LNCaP clone FGC (cell line): Measurements from ENCODE around the gene CEP162.

Experiments
- DNase-seq: peaks from one replicate; pipeline ENCODE4 v3.0.0-alpha.2; 2011; ENCODE audit warnings: low read depth
- H3K4me3 ChIP-seq: 2 replicates; pipeline ENCODE4 v1.5.1; 2011; ENCODE audit warnings: mild to moderate bottlenecking, low read depth, low read length, control low read depth
- TF ChIP-seq, protein P1 (sequence below): IDR thresholded peaks from 2 replicates; pipeline ENCODE4 v1.5.1; 2012; ENCODE audit warnings: mild to moderate bottlenecking; ENCODE audit not compliant: control insufficient read depth, insufficient read depth; ENCODE audit errors: extremely low read depth

CEP162 gene

DNA sequence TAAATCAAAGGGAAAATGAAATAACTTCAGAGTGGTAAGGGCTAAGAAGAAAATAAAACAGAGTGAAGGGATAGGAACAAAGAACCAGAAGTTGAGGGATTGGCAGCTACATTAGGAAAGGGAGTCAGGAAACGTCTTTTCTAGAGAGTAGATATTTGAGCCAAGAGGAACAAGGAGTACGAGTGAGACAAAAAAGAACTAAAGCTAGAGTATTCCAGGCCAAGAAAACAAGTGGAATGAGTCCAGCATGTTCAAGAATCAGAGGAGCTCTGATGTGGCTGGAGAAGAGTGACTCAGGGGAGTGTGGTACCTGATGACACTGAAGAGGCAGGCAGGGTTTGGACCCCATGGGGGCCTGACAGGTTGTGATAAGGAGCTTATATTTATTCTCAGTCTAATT, 66.3 kb downstream of the CEP162 start:
- H3K4me3 ChIP-seq = no peak overlapping the region
- no peak for DNase-seq
- TF ChIP-seq, protein P1, sequence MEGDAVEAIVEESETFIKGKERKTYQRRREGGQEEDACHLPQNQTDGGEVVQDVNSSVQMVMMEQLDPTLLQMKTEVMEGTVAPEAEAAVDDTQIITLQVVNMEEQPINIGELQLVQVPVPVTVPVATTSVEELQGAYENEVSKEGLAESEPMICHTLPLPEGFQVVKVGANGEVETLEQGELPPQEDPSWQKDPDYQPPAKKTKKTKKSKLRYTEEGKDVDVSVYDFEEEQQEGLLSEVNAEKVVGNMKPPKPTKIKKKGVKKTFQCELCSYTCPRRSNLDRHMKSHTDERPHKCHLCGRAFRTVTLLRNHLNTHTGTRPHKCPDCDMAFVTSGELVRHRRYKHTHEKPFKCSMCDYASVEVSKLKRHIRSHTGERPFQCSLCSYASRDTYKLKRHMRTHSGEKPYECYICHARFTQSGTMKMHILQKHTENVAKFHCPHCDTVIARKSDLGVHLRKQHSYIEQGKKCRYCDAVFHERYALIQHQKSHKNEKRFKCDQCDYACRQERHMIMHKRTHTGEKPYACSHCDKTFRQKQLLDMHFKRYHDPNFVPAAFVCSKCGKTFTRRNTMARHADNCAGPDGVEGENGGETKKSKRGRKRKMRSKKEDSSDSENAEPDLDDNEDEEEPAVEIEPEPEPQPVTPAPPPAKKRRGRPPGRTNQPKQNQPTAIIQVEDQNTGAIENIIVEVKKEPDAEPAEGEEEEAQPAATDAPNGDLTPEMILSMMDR = no peak

DNA sequence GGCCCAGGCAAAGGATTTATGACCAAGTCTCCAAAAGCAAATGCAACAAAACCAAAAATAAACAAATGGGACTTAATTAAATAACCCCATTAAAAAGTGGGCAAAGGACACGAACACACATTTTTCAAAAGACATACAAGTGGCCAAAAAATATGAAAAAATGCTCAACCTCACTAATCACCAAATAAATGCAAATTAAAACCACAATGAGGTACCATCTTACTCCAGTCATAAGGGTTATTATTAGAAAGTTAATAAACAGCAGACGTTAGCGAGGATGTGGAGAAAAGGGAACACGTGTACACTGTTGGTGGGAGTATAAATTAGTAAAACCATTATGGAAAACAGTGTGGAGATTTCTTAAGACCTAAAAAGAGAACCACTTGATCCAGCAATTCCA, 71.1 kb downstream of the CEP162 start:
- H3K4me3 ChIP-seq = no peak overlapping the region
- TF ChIP-seq, protein P1 = no peak
- no peak for DNase-seq

DNA sequence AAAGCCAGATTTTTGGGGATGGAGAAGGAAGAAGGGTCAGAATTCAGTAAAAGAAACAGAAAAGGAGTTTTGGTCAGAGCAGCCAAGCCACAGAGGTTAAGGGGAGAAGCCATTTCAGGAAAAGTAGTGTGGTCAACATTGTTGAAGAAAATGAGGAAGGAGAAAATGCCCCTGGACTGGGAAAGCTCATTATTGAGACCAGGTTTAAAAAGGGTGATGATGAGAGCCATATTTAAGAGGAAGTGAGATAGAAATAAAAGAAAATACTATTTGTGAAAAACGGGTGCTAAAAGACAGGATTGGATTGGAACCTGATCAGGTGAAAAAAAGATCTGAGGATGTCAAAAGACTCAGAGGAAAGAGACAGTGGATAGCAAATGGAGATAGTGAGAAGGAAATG, 75.8 kb downstream of the CEP162 start:
- no peak for DNase-seq
- TF ChIP-seq, protein P1 = no peak
- no peak overlapping the region for H3K4me3 ChIP-seq

DNA sequence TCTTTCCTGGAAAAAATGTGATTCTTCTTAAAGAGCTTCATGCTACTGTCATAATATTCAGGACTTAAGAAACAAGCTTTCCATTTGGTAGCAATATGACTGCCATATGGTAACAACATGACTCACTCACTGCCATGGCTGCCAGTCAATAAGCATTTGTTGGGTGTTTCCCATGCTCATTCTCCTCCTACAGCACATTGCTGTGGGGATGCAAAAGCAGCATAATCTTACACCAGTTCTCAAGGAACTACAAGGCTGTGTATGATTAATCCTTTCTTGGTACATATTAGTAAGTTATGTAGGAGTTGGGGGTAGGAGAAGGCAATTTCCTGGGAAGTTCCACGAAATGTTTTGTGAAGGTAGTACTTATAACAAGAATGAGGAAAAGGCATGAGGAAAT, 76.7 kb downstream of the CEP162 start:
- H3K4me3 ChIP-seq = no peak overlapping the region
- no peak for DNase-seq
- TF ChIP-seq, protein P1 = no peak

DNA sequence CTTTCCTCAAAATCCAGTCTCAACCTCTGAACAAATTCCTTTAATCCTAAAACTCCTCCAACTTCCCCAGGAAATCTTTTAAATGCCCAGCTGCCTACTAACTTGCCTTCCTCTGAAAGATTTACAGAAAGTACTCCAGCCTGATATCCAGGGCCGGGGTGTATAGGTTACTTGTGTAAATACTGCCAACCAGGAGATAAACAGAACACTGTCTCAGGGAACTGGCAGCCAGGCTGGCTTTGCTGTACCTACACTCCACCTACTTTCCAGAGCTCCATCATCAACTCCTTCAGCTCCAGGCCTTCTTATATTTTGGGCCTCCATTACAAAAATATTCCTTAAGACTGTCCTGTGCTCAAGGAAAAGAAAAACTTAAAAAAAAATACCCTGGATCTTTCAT, 85.9 kb downstream of the CEP162 start:
- TF ChIP-seq, protein P1 = no peak
- no peak overlapping the region for H3K4me3 ChIP-seq
- no peak for DNase-seq

DNA sequence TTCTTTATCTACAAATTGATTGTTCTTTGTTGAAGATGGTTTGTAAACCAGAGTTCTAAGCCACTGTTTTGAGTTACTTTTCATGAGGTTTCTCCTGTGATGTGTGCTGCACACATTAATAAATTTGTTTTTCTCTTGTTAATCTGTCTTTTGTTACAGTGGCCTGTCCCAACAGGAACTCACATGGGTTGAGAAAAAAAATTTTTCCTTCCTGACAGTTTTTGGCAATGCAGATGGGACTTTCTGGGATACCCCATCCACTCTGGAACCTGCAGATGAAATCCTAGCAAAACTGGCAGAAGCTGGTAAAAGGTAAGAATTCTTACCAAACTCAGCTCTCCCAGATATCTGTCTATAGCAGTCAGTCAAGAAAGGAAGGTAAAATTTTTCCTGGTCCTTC, 88.1 kb downstream of the CEP162 start:
- no peak overlapping the region for H3K4me3 ChIP-seq
- DNase-seq = no peak
- TF ChIP-seq, protein P1 = no peak

DNA sequence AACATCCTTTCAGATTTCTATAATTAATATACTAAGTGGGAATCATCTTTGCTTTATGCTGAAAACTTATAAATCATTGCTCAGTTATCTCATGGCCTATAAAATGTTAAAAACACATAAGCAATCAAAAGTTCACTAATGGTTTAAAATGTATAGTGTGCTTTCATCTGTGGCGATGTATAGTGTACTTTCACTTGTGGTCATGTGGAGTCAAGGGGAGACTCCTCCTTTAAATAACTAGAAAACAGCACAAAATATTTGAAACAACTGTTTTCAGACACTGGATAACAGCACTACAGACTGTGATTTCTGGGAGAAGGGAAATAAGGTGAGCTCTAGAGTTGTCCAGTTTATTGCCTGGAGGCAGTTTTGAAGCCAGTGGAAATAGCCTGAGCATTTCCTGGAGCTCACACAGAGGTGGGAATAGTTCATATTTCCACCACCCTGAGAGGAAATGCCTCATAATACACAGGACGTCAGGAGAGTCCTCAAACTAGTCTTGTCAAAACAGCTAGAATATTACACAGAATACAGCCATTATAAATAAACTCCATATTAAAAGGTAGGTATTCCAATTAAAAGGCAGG, 89.4 kb downstream of the CEP162 start:
- DNase-seq = no peak
- TF ChIP-seq, protein P1 = no peak
- H3K4me3 ChIP-seq = no peak overlapping the region
